MM.1S (cell line): ENCODE results near the gene SCUBE1.

Experiments
- DNase-seq: peaks from one replicate; pipeline ENCODE4 v3.0.0-alpha.2; 2015
- H2AFZ ChIP-seq: fragments of 300-600 bp; sonication (generic); 2 replicates; pipeline ENCODE4 v1.6.0; 2016; ENCODE audit warnings: antibody characterized with exemption, low read length
- H3F3A ChIP-seq: fragments of 300-600 bp; sonication (generic); 2 replicates; pipeline ENCODE4 v1.6.1; 2016; ENCODE audit warnings: mild to moderate bottlenecking, antibody characterized with exemption, low read length, moderate library complexity, mixed read lengths; ENCODE audit not compliant: insufficient read depth
- H3K27ac ChIP-seq: fragments of 300-600 bp; sonication (generic); 2 replicates; pipeline ENCODE4 v1.5.1; 2016; ENCODE audit warnings: mild to moderate bottlenecking, low read length
- H3K27me3 ChIP-seq: fragments of 300-600 bp; sonication (generic); replicated peaks from 2 replicates; pipeline ENCODE4 v1.6.0; 2016; ENCODE audit warnings: low read length; ENCODE audit not compliant: insufficient read depth
- H3K36me3 ChIP-seq: fragments of 300-600 bp; sonication (generic); replicated peaks from 2 replicates; pipeline ENCODE4 v1.6.1; 2016; ENCODE audit warnings: mild to moderate bottlenecking, low read length, mixed read lengths; ENCODE audit not compliant: insufficient read depth
- H3K4me1 ChIP-seq: fragments of 300-600 bp; sonication (generic); 2 replicates; pipeline ENCODE4 v1.6.1; 2016; ENCODE audit warnings: low read length, mixed read lengths
- H3K4me2 ChIP-seq: fragments of 300-600 bp; sonication (generic); 2 replicates; pipeline ENCODE4 v1.6.0; 2016; ENCODE audit warnings: low read depth, low read length
- H3K4me3 ChIP-seq: fragments of 300-600 bp; sonication (generic); 2 replicates; pipeline ENCODE4 v1.5.1; 2016; ENCODE audit warnings: low read length, mixed read lengths
- H3K79me2 ChIP-seq: fragments of 300-600 bp; sonication (generic); 2 replicates; pipeline ENCODE4 v1.6.1; 2016; ENCODE audit warnings: mixed run types, low read length, mixed read lengths
- H3K9ac ChIP-seq: fragments of 300-600 bp; sonication (generic); 2 replicates; pipeline ENCODE4 v1.6.1; 2016; ENCODE audit warnings: low read length, mixed read lengths
- H3K9me2 ChIP-seq: fragments of 300-600 bp; sonication (generic); replicated peaks from 2 replicates; pipeline ENCODE4 v1.6.1; 2016; ENCODE audit warnings: mild to moderate bottlenecking, low read length, mixed read lengths; ENCODE audit not compliant: insufficient read depth
- H3K9me3 ChIP-seq: fragments of 300-600 bp; sonication (generic); replicated peaks from 2 replicates; pipeline ENCODE4 v1.6.1; 2016; ENCODE audit warnings: mild to moderate bottlenecking, low read length, mixed read lengths; ENCODE audit not compliant: insufficient read depth
- H4K20me1 ChIP-seq: fragments of 300-600 bp; sonication (generic); 2 replicates; pipeline ENCODE4 v1.6.1; 2016; ENCODE audit warnings: mild to moderate bottlenecking, low read length, moderate library complexity, mixed read lengths; ENCODE audit not compliant: insufficient read depth
- EZH2 ChIP-seq: fragments of 300-600 bp; sonication (generic); optimal IDR thresholded peaks from 2 replicates; pipeline ENCODE3; 2017; ENCODE audit warnings: low read depth, mild to moderate bottlenecking, antibody characterized with exemption, low read length, mixed read lengths
- EZH2phosphoT487 ChIP-seq: fragments of 300-600 bp; sonication (generic); IDR thresholded peaks from 2 replicates; pipeline ENCODE4 v1.6.1; 2018; ENCODE audit warnings: antibody characterized with exemption, low read length
- TF ChIP-seq, protein P1 (sequence below): fragments of 300-600 bp; sonication (generic); IDR thresholded peaks from 2 replicates; pipeline ENCODE4 v1.5.1; 2016; ENCODE audit warnings: antibody characterized with exemption, low read length, mixed read lengths

The SCUBE1 gene

DNA sequence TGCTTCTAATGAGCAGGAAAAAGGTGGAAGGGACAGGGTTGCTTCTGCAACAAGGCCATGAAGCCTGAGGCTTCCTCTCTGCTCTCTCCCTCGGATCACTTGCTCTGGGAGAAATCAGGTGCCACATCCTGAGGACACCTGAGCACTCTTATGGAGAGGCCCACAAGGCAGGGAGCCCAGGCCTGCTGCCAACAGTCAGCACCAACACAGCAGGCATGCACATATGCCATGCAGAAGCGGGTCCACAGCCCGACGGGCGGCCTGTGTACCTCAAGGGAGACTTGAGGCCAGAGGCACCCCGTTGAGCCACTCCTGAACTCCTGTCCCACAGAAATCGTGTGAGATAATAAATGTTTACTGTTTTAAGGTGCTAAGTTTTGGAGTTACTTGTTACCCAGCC is 165.7 kb downstream of the SCUBE1 start:
- no peaks in the 10 kb centered on the region for H3F3A ChIP-seq
- H3K9ac ChIP-seq: no peak overlapping the region
- H2AFZ ChIP-seq: no peak overlapping the region
- no peaks in the 10 kb centered on the region for H4K20me1 ChIP-seq
- no peaks in the 10 kb centered on the region for H3K9me2 ChIP-seq
- peaks cover 9% of the 10 kb centered on the region for H3K36me3 ChIP-seq
- no peaks in the 10 kb centered on the region for H3K27me3 ChIP-seq
- no peak overlapping the region for H3K4me3 ChIP-seq
- peaks cover 4% of the 10 kb centered on the region for H3K79me2 ChIP-seq
- no peaks in the 10 kb centered on the region for H3K9me3 ChIP-seq
- H3K27ac ChIP-seq: no peak overlapping the region
- TF ChIP-seq EZH2 (no peak), EZH2phosphoT487 (no peak)
- TF ChIP-seq, protein P1, sequence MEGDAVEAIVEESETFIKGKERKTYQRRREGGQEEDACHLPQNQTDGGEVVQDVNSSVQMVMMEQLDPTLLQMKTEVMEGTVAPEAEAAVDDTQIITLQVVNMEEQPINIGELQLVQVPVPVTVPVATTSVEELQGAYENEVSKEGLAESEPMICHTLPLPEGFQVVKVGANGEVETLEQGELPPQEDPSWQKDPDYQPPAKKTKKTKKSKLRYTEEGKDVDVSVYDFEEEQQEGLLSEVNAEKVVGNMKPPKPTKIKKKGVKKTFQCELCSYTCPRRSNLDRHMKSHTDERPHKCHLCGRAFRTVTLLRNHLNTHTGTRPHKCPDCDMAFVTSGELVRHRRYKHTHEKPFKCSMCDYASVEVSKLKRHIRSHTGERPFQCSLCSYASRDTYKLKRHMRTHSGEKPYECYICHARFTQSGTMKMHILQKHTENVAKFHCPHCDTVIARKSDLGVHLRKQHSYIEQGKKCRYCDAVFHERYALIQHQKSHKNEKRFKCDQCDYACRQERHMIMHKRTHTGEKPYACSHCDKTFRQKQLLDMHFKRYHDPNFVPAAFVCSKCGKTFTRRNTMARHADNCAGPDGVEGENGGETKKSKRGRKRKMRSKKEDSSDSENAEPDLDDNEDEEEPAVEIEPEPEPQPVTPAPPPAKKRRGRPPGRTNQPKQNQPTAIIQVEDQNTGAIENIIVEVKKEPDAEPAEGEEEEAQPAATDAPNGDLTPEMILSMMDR: no peak
- no peak for DNase-seq
- no peaks in the 10 kb centered on the region for H3K4me1 ChIP-seq
- no peak overlapping the region for H3K4me2 ChIP-seq

DNA sequence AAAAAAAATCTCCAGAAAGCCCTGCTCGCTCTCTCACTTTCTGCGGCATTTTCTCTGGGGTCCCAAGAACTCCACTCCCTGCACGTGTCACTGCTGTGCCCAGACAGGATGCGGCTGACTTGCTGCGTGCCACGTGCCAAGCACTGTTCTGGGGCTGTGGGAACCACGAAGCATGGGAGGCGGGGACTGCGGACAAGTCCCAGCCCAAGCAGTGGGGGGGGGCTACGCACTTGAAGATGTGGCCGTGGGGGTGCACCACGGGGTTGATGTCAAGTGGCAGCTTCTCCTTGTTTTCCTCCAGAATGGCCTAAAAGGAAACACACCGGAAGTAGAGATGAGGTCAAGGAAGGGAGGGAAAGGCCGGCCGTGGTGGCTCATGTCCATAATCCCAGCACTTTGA is 167.1 kb downstream of the SCUBE1 start:
- H3K36me3 ChIP-seq: peaks cover 9% of the 10 kb centered on the region
- no peaks in the 10 kb centered on the region for H3K9me2 ChIP-seq
- H3K79me2 ChIP-seq: peaks cover 3% of the 10 kb centered on the region; the same call in 1 of the 2 replicates
- no peaks in the 10 kb centered on the region for H3F3A ChIP-seq
- no peaks in the 10 kb centered on the region for H3K4me1 ChIP-seq
- H3K4me2 ChIP-seq: no peak overlapping the region
- no peak for DNase-seq
- H3K27me3 ChIP-seq: no peaks in the 10 kb centered on the region
- H3K9ac ChIP-seq: no peak overlapping the region
- no peaks in the 10 kb centered on the region for H4K20me1 ChIP-seq
- TF ChIP-seq EZH2: no peak
- TF ChIP-seq, protein P1: no peak
- no peak for TF ChIP-seq EZH2phosphoT487
- H3K27ac ChIP-seq: no peak overlapping the region
- no peaks in the 10 kb centered on the region for H3K9me3 ChIP-seq
- H2AFZ ChIP-seq: no peak overlapping the region
- H3K4me3 ChIP-seq: no peak overlapping the region

DNA sequence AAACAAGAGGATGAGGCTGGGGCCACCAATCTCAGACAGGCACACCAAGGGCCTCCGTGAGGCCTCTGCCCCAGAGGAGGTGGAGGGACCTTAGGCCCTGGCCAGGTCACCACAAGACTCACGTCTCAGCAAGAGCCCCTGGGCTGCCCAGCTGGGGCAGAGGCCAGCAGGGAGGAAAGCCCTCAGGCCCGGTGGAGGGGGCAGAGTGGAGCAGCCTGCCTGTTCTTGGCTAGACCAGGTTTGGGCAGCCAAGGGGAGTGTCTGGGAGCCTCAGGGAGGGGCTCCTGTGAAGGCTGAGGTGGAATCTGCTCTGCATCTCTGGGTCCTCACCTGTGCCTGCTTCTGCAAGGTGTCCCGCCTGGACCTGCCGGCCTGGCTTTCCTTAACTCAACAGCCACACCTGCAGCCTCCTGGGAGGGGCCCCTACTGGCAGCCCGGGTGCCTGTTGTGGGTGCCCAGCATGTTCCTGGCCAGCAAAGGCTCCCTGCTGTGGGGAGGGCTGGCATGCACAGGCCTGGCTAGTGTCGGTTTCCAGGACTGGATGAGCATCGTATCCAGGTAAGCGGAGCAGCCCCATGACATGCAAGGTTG is 168.1 kb downstream of the SCUBE1 start:
- Histone ChIP-seq H3K4me2 (no peak overlapping the region), H3K4me3 (no peak overlapping the region), H4K20me1 (no peaks in the 10 kb centered on the region), H3K27ac (no peak overlapping the region), H3K4me1 (no peaks in the 10 kb centered on the region), H3K27me3 (no peaks in the 10 kb centered on the region), H3K9me2 (no peaks in the 10 kb centered on the region), H3K79me2 (peaks cover 2% of the 10 kb centered on the region; the same call in 1 of the 2 replicates), H3K9ac (no peak overlapping the region), H2AFZ (no peak overlapping the region), H3K9me3 (no peaks in the 10 kb centered on the region), H3F3A (no peaks in the 10 kb centered on the region), H3K36me3 (peaks cover 9% of the 10 kb centered on the region)
- TF ChIP-seq EZH2: no peak
- TF ChIP-seq, protein P1: no peak
- TF ChIP-seq EZH2phosphoT487: no peak
- DNase-seq: no peak
